Stimulated activated CD8-positive, alpha-beta memory T cell treated with anti-CD3 and anti-CD28 coated beads, Interleukin-4, amount 100 ng/mL, for 4 hours (primary cell): Measurements from ENCODE around the gene CISD2.
"Not testable (repeated sequence)": the region's sequence is repeated elsewhere in the genome, so short reads cannot be mapped to it uniquely, and the experiment has no call there.

Experiments used
- DNase-seq, 2 donors: peaks; one replicate each; pipeline ENCODE4 v3.0.0-alpha.2; 2020; ENCODE audit warnings: low read depth in 2 of 2, low spot score in 1 of 2

The CISD2 gene

GRCh38 chr4:102849579-102850104 lies 19.1 kb upstream of the CISD2 start:
- DNase-seq: no peak

DNA sequence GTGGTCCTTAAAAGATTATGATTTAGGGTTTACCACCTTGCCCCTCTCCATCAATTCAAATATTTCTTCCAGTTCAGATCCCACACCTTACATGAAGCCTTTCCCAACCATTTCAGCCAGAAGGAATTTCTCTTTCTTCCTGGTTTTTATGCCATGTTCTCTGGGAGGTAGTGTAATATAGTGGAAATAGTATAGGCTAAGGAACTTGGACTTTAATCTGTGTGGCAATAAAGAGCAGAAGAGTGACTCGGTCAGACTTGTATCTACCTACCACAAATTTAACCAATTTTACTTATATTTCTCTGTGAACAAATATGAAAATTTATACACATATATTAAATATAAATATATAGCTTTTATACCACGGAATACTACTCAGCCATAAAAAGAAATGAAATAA lies 18.4 kb upstream of the CISD2 start:
- DNase-seq: no peak

DNA sequence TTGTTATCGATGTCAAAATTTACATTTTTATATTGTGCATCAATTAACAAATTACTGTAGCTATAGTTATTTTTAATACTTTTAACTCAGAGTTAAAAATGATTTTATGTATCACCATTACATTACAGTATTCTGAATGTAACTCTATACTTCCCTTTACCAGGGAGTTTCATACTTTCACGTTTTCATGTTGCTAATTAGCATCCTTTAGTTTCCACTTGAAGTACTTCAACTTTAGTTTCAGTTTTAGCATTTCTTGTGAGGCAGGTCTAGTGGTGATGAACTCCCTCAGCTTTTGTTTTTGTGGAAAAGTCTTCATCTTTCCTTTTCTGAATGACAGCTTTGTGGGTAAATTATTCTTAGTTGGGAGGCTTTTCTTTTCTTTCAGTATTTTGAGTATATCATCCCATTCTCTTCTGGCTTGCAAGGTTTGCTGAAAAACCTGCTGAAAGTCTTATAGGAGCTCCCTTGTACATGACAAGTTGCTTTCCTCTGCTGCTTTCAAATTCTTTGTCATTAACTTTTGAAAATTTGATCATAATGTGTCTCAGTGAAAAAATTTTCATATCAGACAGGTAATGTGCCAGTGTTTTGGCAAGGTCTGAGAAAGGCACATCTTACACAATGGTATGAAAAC lies 9.8 kb upstream of the CISD2 start:
- no peak for DNase-seq

GRCh38 chr4:102860611-102861324 lies 8.0 kb upstream of the CISD2 start:
- DNase-seq: no peak

GRCh38 chr4:102862016-102862415 lies 6.8 kb upstream of the CISD2 start:
- no peak for DNase-seq

DNA sequence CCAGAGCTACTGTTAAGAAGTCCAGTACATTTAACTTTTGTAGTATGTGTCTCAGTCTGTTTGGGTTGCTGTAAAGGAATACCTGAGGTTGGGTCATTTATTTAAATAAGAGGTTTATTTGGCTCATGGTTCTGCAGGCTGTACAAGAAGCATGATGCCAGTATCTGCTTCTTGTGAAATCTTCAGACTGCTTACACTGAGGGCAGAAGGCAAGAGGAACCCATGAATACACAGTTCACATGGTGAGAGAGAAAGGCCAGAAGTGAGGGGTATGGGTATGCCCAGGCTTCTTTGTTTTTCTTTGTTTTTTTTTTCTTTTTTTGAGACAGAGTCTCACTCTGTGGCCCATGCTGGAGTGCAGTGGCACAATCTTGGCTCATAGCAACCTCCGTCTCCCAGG lies 6.0 kb upstream of the CISD2 start:
- no peak for DNase-seq

DNA sequence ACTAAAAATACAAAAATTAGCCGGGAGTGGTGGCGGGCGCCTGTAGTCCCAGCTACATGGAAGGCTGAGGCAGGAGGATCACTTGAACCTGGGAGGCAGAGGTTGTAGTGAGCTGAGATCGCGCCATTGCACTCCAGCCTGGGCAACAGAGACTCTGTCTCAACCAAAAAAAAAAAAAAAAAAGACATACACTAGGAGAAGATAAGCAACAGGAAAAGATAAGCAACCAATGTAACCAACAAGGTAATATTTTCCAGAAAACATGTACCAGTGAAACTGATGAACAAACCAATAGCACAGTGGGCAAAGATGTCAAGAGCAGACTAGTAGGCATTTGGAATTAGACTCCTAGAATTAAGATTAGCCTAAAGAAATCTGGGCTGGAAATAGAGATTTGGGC lies 3.5 kb upstream of the CISD2 start:
- DNase-seq: not testable (repeated sequence)

DNA sequence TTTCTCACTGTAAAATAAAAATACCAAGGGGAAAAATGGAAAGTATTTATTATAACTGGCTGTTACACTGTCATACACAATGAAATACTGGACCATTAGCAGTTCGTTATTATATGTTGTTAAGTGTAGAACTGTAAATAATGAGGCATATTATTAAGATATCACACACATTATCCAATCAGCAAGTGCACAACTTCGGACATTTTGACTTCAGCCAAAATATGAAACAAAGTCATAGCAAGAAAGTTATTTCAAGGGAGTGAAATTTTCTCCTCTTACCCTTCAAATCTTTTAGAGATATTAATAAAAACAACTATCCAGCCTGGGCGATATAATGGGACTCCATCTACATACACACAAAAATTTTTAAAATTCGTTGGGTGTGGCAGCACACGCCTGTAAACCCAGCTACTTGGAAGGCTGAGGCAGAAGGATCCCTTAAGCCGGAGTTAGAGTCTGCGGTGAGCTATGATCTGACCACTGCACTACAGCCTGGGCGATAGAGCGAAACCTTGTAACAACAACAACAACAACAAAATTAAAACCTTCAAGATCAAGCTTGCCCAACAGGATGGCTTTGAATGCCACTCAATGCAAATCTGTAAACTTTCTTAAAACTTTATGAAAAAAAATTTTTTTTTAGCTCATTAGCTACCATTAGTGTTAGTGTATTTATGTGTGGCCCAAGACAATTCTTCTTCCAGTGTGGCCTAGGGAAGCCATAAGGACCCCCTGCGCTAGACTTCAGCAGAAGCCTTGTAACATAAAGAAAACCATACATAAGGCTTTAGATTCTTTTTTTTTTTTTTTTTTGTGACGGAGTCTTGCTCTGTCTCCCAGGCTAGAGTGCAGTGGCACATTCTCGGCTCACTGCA lies 1.3 kb upstream of the CISD2 start:
- no peak for DNase-seq

GRCh38 chr4:102868153-102868780 lies 525 bp upstream of the CISD2 start:
- no peak for DNase-seq

GRCh38 chr4:102869569-102870197 lies 891 bp downstream of the CISD2 start:
- peak; percentile 46 to 55 for DNase-seq

DNA sequence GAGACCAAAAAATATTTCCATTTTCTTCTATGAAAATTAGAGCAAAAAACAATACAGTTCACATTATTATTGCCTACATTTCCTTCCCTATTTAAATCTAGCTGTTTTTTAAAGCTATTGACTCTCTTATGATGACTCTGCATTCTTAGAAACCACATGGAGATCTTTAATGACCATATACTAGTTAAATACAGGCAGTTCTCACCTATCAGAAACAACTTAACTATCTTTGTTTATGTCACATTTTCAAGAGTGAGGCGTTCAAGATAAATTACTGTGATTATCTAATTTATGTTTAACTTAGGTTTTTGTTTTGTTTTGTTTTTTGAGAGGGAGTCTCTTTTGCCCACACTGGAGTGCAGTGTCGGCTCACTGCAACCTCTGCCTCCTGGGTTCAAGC lies 3.0 kb downstream of the CISD2 start:
- DNase-seq: no peak

DNA sequence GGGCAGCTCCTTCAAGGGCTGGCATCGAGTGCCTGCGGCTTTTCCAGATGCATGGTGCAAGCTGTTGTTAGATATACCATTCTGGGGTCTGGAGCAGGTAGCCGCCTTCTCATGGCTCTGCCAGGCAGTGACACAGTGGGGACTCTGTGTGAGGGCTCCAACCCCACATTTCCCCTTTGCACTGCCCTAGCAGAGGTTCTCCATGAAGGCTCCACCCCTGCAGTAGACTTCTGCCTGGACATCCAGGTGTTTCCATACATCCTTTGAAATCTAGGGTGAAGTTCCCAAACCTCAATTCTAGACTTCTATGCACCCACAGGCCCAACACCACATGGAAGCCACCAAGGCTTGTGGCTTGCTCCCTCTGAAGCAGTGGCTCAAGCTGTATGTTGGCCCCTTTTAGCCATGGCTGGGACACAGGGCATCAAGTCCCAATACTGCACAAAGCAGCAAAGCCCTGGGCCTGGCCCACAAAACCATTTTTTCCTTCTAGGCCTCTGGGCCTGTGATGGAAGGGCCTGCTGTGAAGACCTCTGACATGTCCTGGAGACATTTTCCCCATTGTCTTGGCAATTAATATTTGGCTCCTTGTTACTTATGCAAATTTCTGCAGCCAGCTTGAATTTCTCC lies 8.8 kb downstream of the CISD2 start:
- not testable (repeated sequence) for DNase-seq

DNA sequence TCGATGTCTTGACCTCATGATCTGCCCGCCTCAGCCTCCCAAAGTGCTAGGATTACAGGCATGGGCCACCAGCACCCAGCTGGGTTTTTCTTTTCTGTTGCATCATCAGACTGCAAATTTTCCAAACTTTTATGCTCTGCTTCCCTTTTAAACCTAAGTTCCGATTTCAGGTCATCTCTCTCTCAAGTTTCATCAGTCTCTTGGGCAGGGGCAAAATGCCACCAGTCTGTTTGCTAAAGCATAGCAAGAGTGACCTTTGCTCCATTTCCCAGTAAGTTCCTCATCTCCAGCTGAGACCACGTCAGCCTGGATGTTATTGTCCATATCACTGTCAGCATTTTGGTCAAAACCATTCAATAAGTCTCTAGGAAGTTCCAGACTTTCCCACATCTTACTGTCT lies 9.6 kb downstream of the CISD2 start:
- DNase-seq: not testable (repeated sequence)

GRCh38 chr4:102878901-102879300 lies 10.1 kb downstream of the CISD2 start:
- no peak for DNase-seq

DNA sequence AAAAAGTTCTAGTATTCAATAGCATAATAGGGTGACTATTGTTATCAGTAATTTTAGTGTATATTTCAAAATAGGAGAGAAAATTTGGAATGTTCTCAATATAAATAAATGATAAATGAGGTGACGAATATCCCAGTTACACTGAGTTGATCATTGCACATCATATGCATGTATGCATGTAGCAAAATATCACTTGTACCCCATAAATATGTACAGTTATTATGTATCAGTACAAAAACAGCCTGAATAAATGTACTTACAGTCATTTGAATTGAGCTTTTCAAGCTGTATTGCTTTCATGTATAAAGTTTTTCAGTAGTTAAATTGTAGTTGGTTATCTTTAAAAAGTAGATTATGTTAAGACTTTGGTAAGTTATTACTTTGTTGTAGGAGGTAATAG lies 12.6 kb downstream of the CISD2 start:
- DNase-seq: no peak

GRCh38 chr4:102883278-102883677 lies 14.5 kb downstream of the CISD2 start:
- no peak for DNase-seq

- DNase-seq: not testable (repeated sequence)
Observed at GRCh38 chr4:102888570-102888969, 19.8 kb downstream of the CISD2 start.

GRCh38 chr4:102889866-102890265 lies 21.1 kb downstream of the CISD2 start:
- not testable (repeated sequence) for DNase-seq

- not testable (repeated sequence) for DNase-seq
Observed at GRCh38 chr4:102896547-102896946, 27.8 kb downstream of the CISD2 start.

- DNase-seq: not testable (repeated sequence)
Observed at GRCh38 chr4:102897610-102898009, 28.8 kb downstream of the CISD2 start.
